ENCODE measurements around the gene SURF4.
"Not testable (repeated sequence)": the region's sequence is repeated elsewhere in the genome, so short reads cannot be mapped to it uniquely, and the experiment has no call there.

Gene SURF4

GRCh38 chr9:133351526-133351907 lies 24.3 kb downstream of the SURF4 start:
- no peak for DNase-seq

- no peak for DNase-seq
Observed at GRCh38 chr9:133349965-133350616, 25.8 kb downstream of the SURF4 start.

GRCh38 chr9:133348718-133349573 lies 26.9 kb downstream of the SURF4 start:
- no peak for DNase-seq

- DNase-seq, result peak; percentile 96
Observed at GRCh38 chr9:133347985-133348717, 27.7 kb downstream of the SURF4 start, which contains the start of the genes MED22 and RPL7A. MED22 (minus strand) TSS chr9:133348131; CDS start chr9:133346662, 1,469 bp downstream. RPL7A (plus strand) TSS chr9:133348218; CDS start chr9:133348244, 26 bp downstream.

- DNase-seq, result no peak
Observed at GRCh38 chr9:133347515-133347984, 28.3 kb downstream of the SURF4 start.

- no peak for DNase-seq
Observed at GRCh38 chr9:133346021-133346785, 29.7 kb downstream of the SURF4 start.

GRCh38 chr9:133345596-133345995 lies 30.3 kb downstream of the SURF4 start:
- DNase-seq, result no peak

- no peak for DNase-seq
Observed at GRCh38 chr9:133344979-133345378, 30.9 kb downstream of the SURF4 start.

- DNase-seq, result no peak
Observed at GRCh38 chr9:133344071-133344470, 31.8 kb downstream of the SURF4 start.

- no peak for DNase-seq
Observed at GRCh38 chr9:133342570-133342969, 33.3 kb downstream of the SURF4 start.

GRCh38 chr9:133342069-133342406 lies 33.8 kb downstream of the SURF4 start:
- DNase-seq, result no peak

- no peak for DNase-seq
Observed at GRCh38 chr9:133341369-133342068, 34.3 kb downstream of the SURF4 start.

- no peak for DNase-seq
Observed at GRCh38 chr9:133340916-133341315, 34.9 kb downstream of the SURF4 start.

GRCh38 chr9:133340256-133340655 lies 35.6 kb downstream of the SURF4 start:
- DNase-seq, result no peak

- DNase-seq, result no peak
Observed at GRCh38 chr9:133339641-133340040, 36.2 kb downstream of the SURF4 start.

GRCh38 chr9:133335924-133336811 lies 39.7 kb downstream of the SURF4 start, which contains the start of gene SURF6:
SURF6 (minus strand) TSS chr9:133336188; CDS start chr9:133336132, 56 bp downstream.
- peak; percentile 97 for DNase-seq

GRCh38 chr9:133334888-133335287 lies 41.0 kb downstream of the SURF4 start:
- DNase-seq, result not testable (repeated sequence)

- no peak for DNase-seq
Observed at GRCh38 chr9:133334161-133334560, 41.7 kb downstream of the SURF4 start.

- no peak for DNase-seq
Observed at GRCh38 chr9:133333566-133333965, 42.3 kb downstream of the SURF4 start.

- DNase-seq, result no peak
Observed at GRCh38 chr9:133333011-133333410, 42.8 kb downstream of the SURF4 start.

- peak; percentile 45 for DNase-seq
Observed at GRCh38 chr9:133332381-133332730, 43.5 kb downstream of the SURF4 start.

Data from activated CD8-positive, alpha-beta memory T cell treated with anti-CD3 and anti-CD28 coated beads for 24 hours (primary cell).